SK-N-MC (cell line): ENCODE results near the gene RICTOR.

Source experiments
- EZH2 ChIP-seq: fragments of 200-600 bp; sonication (generic); IDR thresholded peaks from one replicate; pipeline ENCODE4 v1.6.1; 2017; ENCODE audit warnings: antibody characterized with exemption
- FOXP2 ChIP-seq: optimal IDR thresholded peaks from 2 replicates; pipeline ENCODE3; 2011; ENCODE audit warnings: mild to moderate bottlenecking, moderate library complexity; ENCODE audit not compliant: insufficient read depth; ENCODE audit errors: extremely low read length, control extremely low read depth
- POLR2AphosphoS5 ChIP-seq: IDR thresholded peaks from 2 replicates; pipeline ENCODE4 v1.6.1; 2012; ENCODE audit warnings: mild to moderate bottlenecking, low read depth, low read length, borderline replicate concordance

GRCh38 chr5:38892363-38892762 is 181.8 kb downstream of the RICTOR start:
- no peak for TF ChIP-seq EZH2
- TF ChIP-seq POLR2AphosphoS5: no peak
- TF ChIP-seq FOXP2: no peak
